ENCODE data around the gene RNF207.
"Not testable (repeated sequence)": the region's sequence is repeated elsewhere in the genome, so short reads cannot be mapped to it uniquely, and the experiment has no call there.

RNF207 gene

DNA sequence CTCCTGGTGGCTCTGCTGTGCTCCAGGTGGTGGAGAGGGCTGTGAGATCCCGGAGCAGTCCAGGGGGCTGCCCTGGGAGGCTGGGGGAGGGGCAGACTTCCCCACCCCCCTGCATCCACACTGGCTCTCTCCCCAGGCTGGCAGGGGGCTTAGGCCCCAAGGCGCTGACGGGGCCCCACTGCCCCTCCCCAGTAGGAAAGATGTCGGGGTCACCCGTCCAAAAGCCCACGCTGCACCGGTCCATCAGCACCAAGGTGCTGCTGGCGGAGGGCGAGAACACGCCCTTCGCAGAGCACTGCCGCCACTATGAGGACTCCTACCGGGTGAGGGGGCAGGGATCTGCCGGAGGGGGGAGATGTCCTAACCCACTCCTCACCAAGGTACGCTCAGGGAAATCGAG is 5.8 kb downstream of the RNF207 start:
- Histone ChIP-seq H3K27me3 (ENCODE audit: insufficient read depth, low read depth) (no peaks in the 10 kb centered on the region), H3K27ac (no peak overlapping the region), H3K36me3 (ENCODE audit: insufficient read depth) (no peaks in the 10 kb centered on the region), H3K4me2 (no peak overlapping the region), H3K4me1 (ENCODE audit: low read depth, poor library complexity, severe bottlenecking) (peaks cover 10% of the 10 kb centered on the region), H3K9ac (no peak overlapping the region), H2AFZ (ENCODE audit: low read depth) (no peak overlapping the region), H4K20me1 (ENCODE audit: insufficient read depth) (no peaks in the 10 kb centered on the region), H3K79me2 (ENCODE audit: insufficient read depth, low read depth) (peaks cover 6% of the 10 kb centered on the region; the same call in 1 of the 2 replicates), H3K4me3 (IDR thresholded peaks at IDR 0.05; ENCODE audit: insufficient read depth, low read depth, low read length) (no peak overlapping the region)
- TF ChIP-seq, protein P1, sequence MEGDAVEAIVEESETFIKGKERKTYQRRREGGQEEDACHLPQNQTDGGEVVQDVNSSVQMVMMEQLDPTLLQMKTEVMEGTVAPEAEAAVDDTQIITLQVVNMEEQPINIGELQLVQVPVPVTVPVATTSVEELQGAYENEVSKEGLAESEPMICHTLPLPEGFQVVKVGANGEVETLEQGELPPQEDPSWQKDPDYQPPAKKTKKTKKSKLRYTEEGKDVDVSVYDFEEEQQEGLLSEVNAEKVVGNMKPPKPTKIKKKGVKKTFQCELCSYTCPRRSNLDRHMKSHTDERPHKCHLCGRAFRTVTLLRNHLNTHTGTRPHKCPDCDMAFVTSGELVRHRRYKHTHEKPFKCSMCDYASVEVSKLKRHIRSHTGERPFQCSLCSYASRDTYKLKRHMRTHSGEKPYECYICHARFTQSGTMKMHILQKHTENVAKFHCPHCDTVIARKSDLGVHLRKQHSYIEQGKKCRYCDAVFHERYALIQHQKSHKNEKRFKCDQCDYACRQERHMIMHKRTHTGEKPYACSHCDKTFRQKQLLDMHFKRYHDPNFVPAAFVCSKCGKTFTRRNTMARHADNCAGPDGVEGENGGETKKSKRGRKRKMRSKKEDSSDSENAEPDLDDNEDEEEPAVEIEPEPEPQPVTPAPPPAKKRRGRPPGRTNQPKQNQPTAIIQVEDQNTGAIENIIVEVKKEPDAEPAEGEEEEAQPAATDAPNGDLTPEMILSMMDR (conservative IDR thresholded peaks at IDR 0.05; ENCODE audit: low read depth, low read length) = no peak

DNA sequence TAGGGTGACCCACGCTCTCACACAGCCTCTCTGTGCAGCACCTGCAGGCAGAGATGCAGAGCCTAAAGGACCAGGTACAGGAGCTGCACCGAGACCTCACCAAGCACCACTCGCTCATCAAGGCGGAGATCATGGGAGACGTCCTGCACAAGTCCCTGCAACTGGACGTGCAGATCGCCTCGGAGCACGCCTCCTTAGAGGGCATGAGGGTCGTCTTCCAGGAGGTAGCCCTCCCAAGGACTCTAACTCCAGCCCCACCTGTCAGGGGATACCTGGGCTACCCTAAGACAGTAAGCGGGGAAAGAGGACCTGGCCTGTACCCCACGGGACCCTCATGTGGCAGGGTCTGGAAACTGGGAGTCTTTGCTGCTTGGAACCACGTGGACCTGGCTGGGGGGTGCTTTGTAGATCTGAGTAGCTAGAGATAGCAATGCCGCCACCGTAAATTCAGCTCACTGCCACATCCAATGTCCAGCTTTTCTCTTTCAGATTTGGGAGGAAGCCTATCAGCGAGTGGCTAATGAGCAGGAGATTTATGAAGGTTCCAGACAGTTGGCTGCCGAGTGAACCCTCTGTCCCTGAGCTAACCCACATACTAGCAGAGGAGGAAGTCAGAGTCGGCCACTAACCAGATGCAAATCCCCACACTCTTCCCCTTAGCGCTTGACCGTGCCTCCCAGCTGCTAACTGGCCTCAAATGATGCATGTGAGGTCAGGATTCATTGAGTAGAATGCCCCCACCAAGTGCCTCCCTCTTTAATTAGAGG is 6.5 kb downstream of the RNF207 start:
- no peak overlapping the region for H2AFZ ChIP-seq (ENCODE audit: low read depth)
- H3K4me2 ChIP-seq = no peak overlapping the region
- H3K4me3 ChIP-seq (IDR thresholded peaks at IDR 0.05; ENCODE audit: insufficient read depth, low read depth, low read length) = no peak overlapping the region
- no peaks in the 10 kb centered on the region for H3K36me3 ChIP-seq (ENCODE audit: insufficient read depth)
- no peaks in the 10 kb centered on the region; the same call in 1 of the 2 replicates for H3K79me2 ChIP-seq (ENCODE audit: insufficient read depth, low read depth)
- H4K20me1 ChIP-seq (ENCODE audit: insufficient read depth) = no peaks in the 10 kb centered on the region
- H3K4me1 ChIP-seq (ENCODE audit: low read depth, poor library complexity, severe bottlenecking) = peaks cover 4% of the 10 kb centered on the region
- H3K27me3 ChIP-seq (ENCODE audit: insufficient read depth, low read depth) = no peaks in the 10 kb centered on the region
- TF ChIP-seq, protein P1 (conservative IDR thresholded peaks at IDR 0.05; ENCODE audit: low read depth, low read length) = no peak
- no peak overlapping the region for H3K9ac ChIP-seq
- no peak overlapping the region for H3K27ac ChIP-seq

DNA sequence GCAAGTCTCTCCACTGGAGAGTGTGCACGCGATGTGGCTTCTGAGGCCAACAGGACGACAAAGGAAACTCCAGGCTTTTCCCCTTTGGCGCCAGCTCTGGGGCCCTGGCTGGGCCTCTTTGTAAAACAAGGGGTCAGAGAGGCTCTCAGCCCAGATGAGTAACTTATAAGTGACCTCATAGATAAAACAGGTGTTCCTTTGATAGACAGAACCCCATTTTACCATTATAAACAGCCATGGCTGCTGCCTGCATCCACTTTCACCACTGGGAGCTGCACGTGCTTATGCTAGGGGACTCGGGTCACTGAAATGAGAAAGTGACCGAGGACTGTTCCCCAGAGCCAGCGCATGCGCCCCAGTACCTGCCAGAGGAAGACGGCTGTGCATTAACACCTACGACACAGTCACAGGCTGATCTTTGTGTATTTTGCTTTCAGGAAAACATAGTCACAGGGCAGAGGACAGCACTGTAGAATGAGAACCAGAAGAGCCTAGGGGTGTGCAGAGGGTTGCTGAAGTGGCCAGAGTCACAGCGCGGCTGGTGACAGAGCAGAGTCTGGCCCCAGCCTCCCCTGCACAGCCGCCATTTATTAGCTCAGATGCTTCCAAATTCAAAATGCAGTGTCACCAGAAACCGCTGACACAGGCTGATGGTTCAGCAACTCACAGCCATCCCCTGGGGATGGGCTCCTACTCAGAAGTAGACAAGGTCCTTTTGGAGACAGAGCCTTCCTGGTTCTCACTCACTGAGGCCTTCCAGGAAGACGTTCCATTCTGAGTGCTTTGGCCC is 12.7 kb downstream of the RNF207 start:
- Histone ChIP-seq H3K79me2 (ENCODE audit: insufficient read depth, low read depth) (no peaks in the 10 kb centered on the region), H3K27me3 (ENCODE audit: insufficient read depth, low read depth) (no peaks in the 10 kb centered on the region), H3K4me2 (no peak overlapping the region), H3K36me3 (ENCODE audit: insufficient read depth) (no peaks in the 10 kb centered on the region), H3K4me3 (IDR thresholded peaks at IDR 0.05; ENCODE audit: insufficient read depth, low read depth, low read length) (no peak overlapping the region), H4K20me1 (ENCODE audit: insufficient read depth) (no peaks in the 10 kb centered on the region), H2AFZ (ENCODE audit: low read depth) (no peak overlapping the region), H3K9ac (no peak overlapping the region), H3K27ac (no peak overlapping the region), H3K4me1 (ENCODE audit: low read depth, poor library complexity, severe bottlenecking) (peaks cover 10% of the 10 kb centered on the region)
- TF ChIP-seq, protein P1 (conservative IDR thresholded peaks at IDR 0.05; ENCODE audit: low read depth, low read length) = no peak

DNA sequence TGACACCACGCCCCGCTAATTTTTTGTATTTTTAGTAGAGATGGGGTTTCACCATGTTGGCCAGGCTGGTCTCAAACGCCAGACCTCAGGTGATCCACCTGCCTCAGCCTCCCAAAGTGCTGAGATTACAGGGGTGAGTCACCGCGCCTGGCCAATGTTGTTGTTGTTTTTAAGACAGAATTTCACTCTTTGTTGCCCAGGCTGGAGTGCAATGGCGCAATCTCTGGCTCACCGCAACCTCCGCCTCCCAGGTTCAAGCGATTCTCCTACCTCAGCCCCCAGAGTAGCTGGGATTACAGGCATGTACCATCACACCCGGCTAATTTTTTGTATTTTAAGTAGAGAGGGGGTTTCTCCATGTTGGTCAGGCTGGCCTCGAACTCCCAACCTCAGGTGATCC is 13.7 kb downstream of the RNF207 start:
- H3K27ac ChIP-seq; H3K4me2 ChIP-seq; H2AFZ ChIP-seq (ENCODE audit: low read depth); H3K4me1 ChIP-seq (ENCODE audit: low read depth, poor library complexity, severe bottlenecking); H3K36me3 ChIP-seq (ENCODE audit: insufficient read depth); H4K20me1 ChIP-seq (ENCODE audit: insufficient read depth); H3K9ac ChIP-seq; H3K79me2 ChIP-seq (ENCODE audit: insufficient read depth, low read depth); H3K4me3 ChIP-seq (IDR thresholded peaks at IDR 0.05; ENCODE audit: insufficient read depth, low read depth, low read length); H3K27me3 ChIP-seq (ENCODE audit: insufficient read depth, low read depth): not testable (repeated sequence)

GRCh38 chr1:6220236-6220635 is 14.3 kb downstream of the RNF207 start:
- Histone ChIP-seq H3K9ac (no peak overlapping the region), H3K36me3 (ENCODE audit: insufficient read depth) (no peaks in the 10 kb centered on the region), H2AFZ (ENCODE audit: low read depth) (no peak overlapping the region), H3K4me2 (no peak overlapping the region), H3K27ac (no peak overlapping the region), H3K4me1 (ENCODE audit: low read depth, poor library complexity, severe bottlenecking) (peaks cover 10% of the 10 kb centered on the region), H3K79me2 (ENCODE audit: insufficient read depth, low read depth) (no peaks in the 10 kb centered on the region), H3K27me3 (ENCODE audit: insufficient read depth, low read depth) (no peaks in the 10 kb centered on the region), H4K20me1 (ENCODE audit: insufficient read depth) (no peaks in the 10 kb centered on the region), H3K4me3 (IDR thresholded peaks at IDR 0.05; ENCODE audit: insufficient read depth, low read depth, low read length) (no peak overlapping the region)
- TF ChIP-seq, protein P1 (conservative IDR thresholded peaks at IDR 0.05; ENCODE audit: low read depth, low read length) = no peak
